HepG2 (cell line): ENCODE data around the gene TAMALIN. TPM values are rescaled to one million over a fixed set of nuclear protein-coding genes. Genes with fewer than 3 reads are reported as not detected.
A peak's percentile ranks its signal among the peaks of the same experiment; 100 is the strongest.

Source experiments
- AGO2 ChIP-seq: fragments of 200-400 bp; formaldehyde crosslinking; optimal IDR thresholded peaks from 2 replicates; pipeline ENCODE3; 2017; ENCODE audit warnings: mild to moderate bottlenecking, low read depth, low read length, moderate library complexity
- BCL3 ChIP-seq: sonication (generic); formaldehyde crosslinking; IDR thresholded peaks from 2 replicates; pipeline ENCODE4 v1.5.1; 2020; ENCODE audit warnings: mild to moderate bottlenecking, missing genetic modification reagents, moderate library complexity
- CEBPB ChIP-seq: IDR thresholded peaks from 2 replicates; pipeline ENCODE4 v1.6.1; 2011; ENCODE audit warnings: low read depth, low read length, improper control_type of control experiment, borderline replicate concordance
- FOSL1 ChIP-seq: sonication (generic); formaldehyde crosslinking; IDR thresholded peaks from 2 replicates; pipeline ENCODE4 v1.9.0; 2021; ENCODE audit warnings: missing genetic modification reagents, borderline replicate concordance
- HMGXB4 ChIP-seq, 2 experiments: sonication (generic) in 1 of 2; formaldehyde crosslinking in 1 of 2; IDR thresholded peaks; 2 replicates each; pipeline versions ENCODE4 v1.4.0 to v1.6.1; 2018 to 2020; ENCODE audit warnings: missing genetic modification reagents in 2 of 2, borderline replicate concordance in 1 of 2, low read depth in 1 of 2, mild to moderate bottlenecking in 1 of 2, missing biosample characterization in 1 of 2
- KDM2A ChIP-seq: sonication (generic); formaldehyde crosslinking; IDR thresholded peaks from 2 replicates; pipeline ENCODE4 v1.4.0; 2020; ENCODE audit warnings: low read depth, missing genetic modification reagents, borderline replicate concordance
- MAX ChIP-seq: IDR thresholded peaks from 2 replicates; pipeline ENCODE4 v1.6.1; 2012; ENCODE audit warnings: inconsistent platforms
- MTA1 ChIP-seq: sonication (generic); formaldehyde crosslinking; IDR thresholded peaks from 2 replicates; pipeline ENCODE4 v1.4.0; 2020; ENCODE audit warnings: missing genetic modification reagents, mild to moderate bottlenecking, borderline replicate concordance
- NR1H2 ChIP-seq: sonication (generic); formaldehyde crosslinking; IDR thresholded peaks from 2 replicates; pipeline ENCODE4 v1.8.1; 2022; ENCODE audit warnings: low read depth, missing genetic modification reagents, borderline replicate concordance
- NR3C1 ChIP-seq: sonication (generic); formaldehyde crosslinking; IDR thresholded peaks from 2 replicates; pipeline ENCODE4 v1.4.0; 2020; ENCODE audit warnings: missing genetic modification reagents
- PAF1 ChIP-seq: IDR thresholded peaks from 2 replicates; pipeline ENCODE4 v1.6.1; 2016; ENCODE audit warnings: missing genetic modification reagents, missing compliant biosample characterization
- RERE ChIP-seq: IDR thresholded peaks from 2 replicates; pipeline ENCODE4 v1.6.1; 2016; ENCODE audit warnings: low read depth, missing genetic modification reagents, missing compliant biosample characterization
- ZFYVE20 ChIP-seq: sonication (generic); formaldehyde crosslinking; IDR thresholded peaks from 2 replicates; pipeline ENCODE4 v1.8.0; 2023; ENCODE audit warnings: low read depth, mild to moderate bottlenecking, moderate library complexity, missing genetic modification reagents, borderline replicate concordance
- ZNF205 ChIP-seq: IDR thresholded peaks from 2 replicates; pipeline ENCODE4 v1.6.1; 2018; ENCODE audit warnings: missing biosample characterization, missing genetic modification reagents
- ZNF235 ChIP-seq: sonication (generic); formaldehyde crosslinking; IDR thresholded peaks from 2 replicates; pipeline ENCODE4 v1.8.1; 2023; ENCODE audit warnings: mild to moderate bottlenecking, missing genetic modification reagents, borderline replicate concordance
- ZNF253 ChIP-seq: sonication (generic); formaldehyde crosslinking; IDR thresholded peaks from 2 replicates; pipeline ENCODE4 v1.8.0; 2022; ENCODE audit warnings: mild to moderate bottlenecking, missing genetic modification reagents, borderline replicate concordance
- ZNF558 ChIP-seq: sonication (generic); formaldehyde crosslinking; IDR thresholded peaks from 2 replicates; pipeline ENCODE4 v1.9.0; 2022; ENCODE audit warnings: mild to moderate bottlenecking, missing genetic modification reagents, borderline replicate concordance
- ZNF564 ChIP-seq: sonication (generic); formaldehyde crosslinking; IDR thresholded peaks from 2 replicates; pipeline ENCODE4 v1.8.1; 2023; ENCODE audit warnings: mild to moderate bottlenecking, missing genetic modification reagents
- ZNF879 ChIP-seq: sonication (generic); formaldehyde crosslinking; IDR thresholded peaks from 2 replicates; pipeline ENCODE4 v1.8.1; 2023; ENCODE audit warnings: missing genetic modification reagents
- ZSCAN12 ChIP-seq: sonication (generic); formaldehyde crosslinking; IDR thresholded peaks from 2 replicates; pipeline ENCODE4 v1.9.0; 2021; ENCODE audit warnings: mild to moderate bottlenecking, missing genetic modification reagents
- ZSCAN25 ChIP-seq: sonication (generic); formaldehyde crosslinking; IDR thresholded peaks from 2 replicates; pipeline ENCODE4 v1.8.0; 2022; ENCODE audit warnings: mild to moderate bottlenecking, missing genetic modification reagents
- polyA plus RNA-seq, 8 experiments: library from polyadenylated mRNA; depleted of rRNA in 3 of 8; stranded (reverse) in 7 of 8; unstranded in 1 of 8; fragments of >200 nt; fragmentation: Illumina TruSeq in 4 of 8; extraction: Trizol in 4 of 8; gene quantifications; 2 replicates each; pipeline versions ENCODE4 v1.2.1 to v1.2.3, GENCODE V29; 2011 to 2016; ENCODE audit warnings: low read depth in 4 of 8, missing spikeins in 1 of 8, mixed read lengths in 1 of 8; ENCODE audit not compliant: insufficient read depth in 1 of 8
- total RNA-seq, 5 experiments: library from RNA; depleted of rRNA; stranded (reverse); fragments of >200 nt; fragmentation: Illumina TruSeq; extraction: Trizol; gene quantifications; 2 replicates each; pipeline ENCODE4 v1.2.3, GENCODE V29; 2016; ENCODE audit warnings: low read depth in 1 of 5

Gene TAMALIN
- total and polyA plus RNA-seq, 2 of the 13 experiments (the other 11 are each of a cell fraction or from before 2014, with no cell fraction given), result 2.9 to 10.9 TPM

GRCh38 chr12:52032804-52033445, 26.2 kb downstream of the TAMALIN start (continued):
- TF ChIP-seq RERE (CRISPR knock-in tag) (no peak), ZNF879 (no peak), ZNF205 (no peak), ZSCAN12 (CRISPR knock-in tag) (no peak), ZSCAN25 (CRISPR knock-in tag) (no peak), BCL3 (CRISPR knock-in tag) (no peak), AGO2 (no peak), NR3C1 (CRISPR knock-in tag) (no peak), PAF1 (no peak), KDM2A (peak; percentile 46; the same call in 1 of the 2 replicates), ZNF235 (CRISPR knock-in tag) (0 out of 2 replicates have a peak, but pooled peaks have one; percentile 9), ZFYVE20 (no peak), MTA1 (no peak), HMGXB4 (CRISPR knock-in tag; IDR thresholded peaks at IDR 0.05; ENCODE audit: borderline replicate concordance in 1 of 2, low read depth in 1 of 2) (peak; percentile 19 to 54; a peak in 3 of 4 replicates), ZNF558 (CRISPR knock-in tag) (no peak), MAX (peak; percentile 28; the same call in 1 of the 2 replicates), NR1H2 (CRISPR knock-in tag) (no peak), ZNF253 (CRISPR knock-in tag) (no peak), FOSL1 (CRISPR knock-in tag) (no peak), ZNF564 (CRISPR knock-in tag) (no peak), CEBPB (no peak)
